ENCODE measurements around the gene EPHB1. TPM values are rescaled to one million over a fixed set of nuclear protein-coding genes. Genes with fewer than 3 reads are reported as not detected.

EPHB1 gene
- total RNA-seq, 1 experiment from 2014 or later = 7.0 TPM

GRCh38 chr3:134976948-134977347 lies 181.9 kb downstream of the EPHB1 start (continued):
- TF ChIP-seq ZNF281 (CRISPR knock-in tag; IDR thresholded peaks at IDR 0.05) (no peak), ZNF232 (CRISPR knock-in tag; IDR thresholded peaks at IDR 0.05) (no peak), MLX (CRISPR knock-in tag; IDR thresholded peaks at IDR 0.05) (no peak), NR1H2 (CRISPR knock-in tag; IDR thresholded peaks at IDR 0.05) (no peak), ZBTB43 (CRISPR knock-in tag; IDR thresholded peaks at IDR 0.05) (no peak), ZBTB21 (CRISPR knock-in tag; IDR thresholded peaks at IDR 0.05; ENCODE audit: borderline replicate concordance) (no peak)

- DNase-seq (ENCODE audit: low spot score) (no peak), ATAC-seq (peak; percentile 46)
- Mint-ChIP-seq H3K36me3 (no peaks in the 10 kb centered on the region), H3K9me3 (no peaks in the 10 kb centered on the region), H3K4me1 (no peaks in the 10 kb centered on the region), H3K4me3 (no peak overlapping the region), H3K27me3 (ENCODE audit: low read depth) (peaks cover 3% of the 10 kb centered on the region), H3K27ac (no peak overlapping the region)
- ChIA-PET CTCF (interaction anchor here (1.2 to 2.1 kb wide), 5 partner anchors 12 to 262 kb away, joined by 4 to 10 read pairs (median 5); partner anchors contain the start of gene EPHB1), POLR2A (no interaction called here)
- TF ChIP-seq JUN (CRISPR knock-in tag; IDR thresholded peaks at IDR 0.05) (no peak), HMGXB4 (CRISPR knock-in tag; IDR thresholded peaks at IDR 0.05) (no peak), ARID4B (CRISPR knock-in tag; IDR thresholded peaks at IDR 0.05; ENCODE audit: borderline replicate concordance) (no peak), PRRX2 (CRISPR knock-in tag; IDR thresholded peaks at IDR 0.05) (no peak), ZNF219 (CRISPR knock-in tag; IDR thresholded peaks at IDR 0.05; ENCODE audit: borderline replicate concordance) (no peak), ATF2 (CRISPR knock-in tag; IDR thresholded peaks at IDR 0.05; ENCODE audit: borderline replicate concordance, low read depth) (no peak), ZNF396 (CRISPR knock-in tag; IDR thresholded peaks at IDR 0.05; ENCODE audit: borderline replicate concordance) (no peak), SMAD3 (CRISPR knock-in tag; IDR thresholded peaks at IDR 0.05; ENCODE audit: borderline replicate concordance) (no peak), NR1H2 (CRISPR knock-in tag; IDR thresholded peaks at IDR 0.05) (no peak), NR3C1 (CRISPR knock-in tag; conservative IDR thresholded peaks at IDR 0.05; ENCODE audit: low read depth) (no peak)
These were observed 183.6 kb downstream of the EPHB1 start for GRCh38 chr3:134978658-134979057.
